ENCODE measurements around the gene SEC63.

DNA sequence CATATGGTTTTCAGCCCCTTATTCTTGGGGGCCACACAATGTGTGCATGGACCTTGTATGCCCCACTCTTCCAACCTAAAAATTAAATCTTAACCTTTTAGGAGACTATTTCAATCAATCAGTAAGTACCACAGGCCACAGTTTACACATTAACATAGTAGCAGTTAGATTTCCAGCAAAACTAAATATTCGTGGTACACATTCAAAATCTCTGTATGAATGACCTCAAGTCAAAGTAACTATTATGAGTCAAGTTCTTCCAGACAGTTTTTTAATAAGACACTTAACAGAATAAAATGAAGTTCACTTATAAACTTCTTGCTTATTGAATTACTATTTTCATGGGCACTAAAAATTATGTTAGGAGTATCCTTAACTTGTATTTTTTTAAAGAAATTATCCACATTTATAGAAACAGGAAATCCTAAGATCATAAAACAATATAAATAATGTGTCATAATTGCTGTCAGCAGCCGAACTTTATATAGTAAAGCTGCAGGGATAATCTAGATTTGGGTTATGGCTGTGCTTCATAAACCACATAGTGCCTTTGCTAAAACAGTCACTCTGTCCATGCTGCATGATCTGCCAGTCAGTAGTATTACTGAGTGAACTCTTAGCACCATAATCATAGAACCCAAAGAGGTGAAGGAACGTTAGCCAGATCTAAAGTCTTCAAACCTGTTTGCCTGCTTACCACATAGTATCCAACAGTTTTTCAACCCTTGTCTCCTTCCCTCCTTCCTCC is 21.7 kb downstream of the SEC63 start:
- TF ChIP-seq POLR2A (IDR thresholded peaks at IDR 0.05) = no peak
- TF ChIP-seq, protein P1, sequence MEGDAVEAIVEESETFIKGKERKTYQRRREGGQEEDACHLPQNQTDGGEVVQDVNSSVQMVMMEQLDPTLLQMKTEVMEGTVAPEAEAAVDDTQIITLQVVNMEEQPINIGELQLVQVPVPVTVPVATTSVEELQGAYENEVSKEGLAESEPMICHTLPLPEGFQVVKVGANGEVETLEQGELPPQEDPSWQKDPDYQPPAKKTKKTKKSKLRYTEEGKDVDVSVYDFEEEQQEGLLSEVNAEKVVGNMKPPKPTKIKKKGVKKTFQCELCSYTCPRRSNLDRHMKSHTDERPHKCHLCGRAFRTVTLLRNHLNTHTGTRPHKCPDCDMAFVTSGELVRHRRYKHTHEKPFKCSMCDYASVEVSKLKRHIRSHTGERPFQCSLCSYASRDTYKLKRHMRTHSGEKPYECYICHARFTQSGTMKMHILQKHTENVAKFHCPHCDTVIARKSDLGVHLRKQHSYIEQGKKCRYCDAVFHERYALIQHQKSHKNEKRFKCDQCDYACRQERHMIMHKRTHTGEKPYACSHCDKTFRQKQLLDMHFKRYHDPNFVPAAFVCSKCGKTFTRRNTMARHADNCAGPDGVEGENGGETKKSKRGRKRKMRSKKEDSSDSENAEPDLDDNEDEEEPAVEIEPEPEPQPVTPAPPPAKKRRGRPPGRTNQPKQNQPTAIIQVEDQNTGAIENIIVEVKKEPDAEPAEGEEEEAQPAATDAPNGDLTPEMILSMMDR (IDR thresholded peaks at IDR 0.05 in 8 of 11, conservative IDR thresholded peaks at IDR 0.05 in 3 of 11) = no peak
